GM12878 (cell line): ENCODE data around the gene C9orf50. TPM values are rescaled to one million over a fixed set of nuclear protein-coding genes. Genes with fewer than 3 reads are reported as not detected.

ENCODE experiments used
- ATF7 ChIP-seq: fragments of 450-650 bp; IDR thresholded peaks from 2 replicates; pipeline ENCODE4 v1.6.1; 2016; ENCODE audit warnings: low read depth, mild to moderate bottlenecking
- BACH1 ChIP-seq: fragments of 450-650 bp; IDR thresholded peaks from 2 replicates; pipeline ENCODE4 v1.6.1; 2017; ENCODE audit warnings: mild to moderate bottlenecking, borderline replicate concordance
- BHLHE40 ChIP-seq, 2 experiments: fragments of 450-650 bp in 1 of 2; IDR thresholded peaks; 2 replicates each; pipeline ENCODE4 v1.6.1; 2011 to 2017; ENCODE audit warnings: low read depth in 2 of 2, borderline replicate concordance in 1 of 2, improper control_type of control experiment in 1 of 2, low read length in 1 of 2, mild to moderate bottlenecking in 1 of 2
- CEBPB ChIP-seq, 2 experiments: fragments of 150-350 bp in 1 of 2; IDR thresholded peaks; 2 replicates each; pipeline ENCODE4 v1.6.1; 2012 to 2014; ENCODE audit warnings: low read depth in 2 of 2, low read length in 2 of 2, borderline replicate concordance in 1 of 2, inconsistent platforms in 1 of 2
- CUX1 ChIP-seq: IDR thresholded peaks from 2 replicates; pipeline ENCODE4 v1.6.1; 2012; ENCODE audit warnings: improper control_type of control experiment, low read depth, low read length; ENCODE audit not compliant: insufficient replicate concordance
- DPF2 ChIP-seq: fragments of 450-650 bp; IDR thresholded peaks from 2 replicates; pipeline ENCODE4 v1.6.1; 2017; ENCODE audit warnings: mild to moderate bottlenecking
- EP300 ChIP-seq, 2 experiments: fragments of 150-350 bp in 1 of 2; IDR thresholded peaks; 2 replicates each; pipeline ENCODE4 v1.6.1; 2011 to 2012; ENCODE audit warnings: low read depth in 2 of 2, low read length in 2 of 2, borderline replicate concordance in 1 of 2, improper control_type of control experiment in 1 of 2, inconsistent platforms in 1 of 2; ENCODE audit not compliant: control insufficient read depth in 1 of 2
- GABPA ChIP-seq: IDR thresholded peaks from 2 replicates; pipeline ENCODE4 v1.6.1; 2014; ENCODE audit warnings: antibody characterized with exemption, low read depth, mild to moderate bottlenecking, inconsistent platforms
- IKZF1 ChIP-seq: fragments of 450-650 bp; conservative IDR thresholded peaks from 2 replicates; pipeline ENCODE4 v1.6.1; 2017; ENCODE audit warnings: antibody characterized with exemption, mild to moderate bottlenecking
- IKZF2 ChIP-seq, 2 experiments: fragments of 450-650 bp; IDR thresholded peaks; 2 replicates each; pipeline ENCODE4 v1.6.1; 2017; ENCODE audit warnings: mild to moderate bottlenecking in 2 of 2, moderate library complexity in 2 of 2
- NFYB ChIP-seq: IDR thresholded peaks from 2 replicates; pipeline ENCODE4 v1.6.1; 2011; ENCODE audit warnings: low read depth, mild to moderate bottlenecking, low read length, improper control_type of control experiment, moderate library complexity; ENCODE audit not compliant: insufficient read depth
- NKRF ChIP-seq: fragments of 450-650 bp; conservative IDR thresholded peaks from 2 replicates; pipeline ENCODE4 v1.6.1; 2017; ENCODE audit warnings: mild to moderate bottlenecking, moderate library complexity
- PKNOX1 ChIP-seq: fragments of 450-650 bp; IDR thresholded peaks from 2 replicates; pipeline ENCODE4 v1.6.1; 2016; ENCODE audit warnings: mild to moderate bottlenecking
- RCOR1 ChIP-seq: conservative IDR thresholded peaks from 2 replicates; pipeline ENCODE4 v1.6.1; 2012; ENCODE audit warnings: low read depth, low read length, improper control_type of control experiment
- SKIL ChIP-seq: fragments of 450-650 bp; IDR thresholded peaks from 2 replicates; pipeline ENCODE4 v1.6.1; 2017; ENCODE audit warnings: mild to moderate bottlenecking, low read depth, inconsistent platforms; ENCODE audit not compliant: poor library complexity, severe bottlenecking
- SMARCA5 ChIP-seq: fragments of 450-650 bp; IDR thresholded peaks from 2 replicates; pipeline ENCODE4 v1.6.1; 2017; ENCODE audit warnings: mild to moderate bottlenecking
- SMC3 ChIP-seq: IDR thresholded peaks from 2 replicates; pipeline ENCODE4 v1.6.1; 2011; ENCODE audit warnings: low read length, improper control_type of control experiment, borderline replicate concordance
- SUZ12 ChIP-seq: fragments of 200-600 bp; sonication (generic); IDR thresholded peaks from one replicate; pipeline ENCODE4 v1.6.1; 2018; ENCODE audit warnings: antibody characterized with exemption, mild to moderate bottlenecking; ENCODE audit not compliant: unreplicated experiment
- polyA plus RNA-seq, 11 experiments: library from polyadenylated mRNA; depleted of rRNA in 4 of 11; unstranded in 6 of 11; stranded (reverse) in 5 of 11; fragments of >200 nt; fragmentation: Nextera tagmentation in 4 of 11; fragmentation: Illumina TruSeq in 1 of 11; extraction: Ambion mirVana in 4 of 11; extraction: Trizol in 1 of 11; gene quantifications; 1 replicate in 1 of 11; 2 replicates in 10 of 11; pipeline versions ENCODE4 v1.2.1 to v1.2.3, GENCODE V29; 2011 to 2016; ENCODE audit warnings: inconsistent platforms in 2 of 11, missing spikeins in 2 of 11, low read depth in 1 of 11
- total RNA-seq, 4 experiments: library from RNA; depleted of rRNA in 3 of 4; stranded (reverse); fragments of >200 nt in 3 of 4; fragmentation: Illumina TruSeq in 1 of 4; extraction: Trizol in 1 of 4; gene quantifications; 2 replicates each; pipeline versions ENCODE4 v1.2.1 to v1.2.3, GENCODE V29; 2013 to 2021

Gene C9orf50
- total and polyA plus RNA-seq, 10 of the 15 experiments (the other 5 are each of a cell fraction or from before 2014, with no cell fraction given), result not detected

- TF ChIP-seq NKRF, result 0 out of 2 replicates have a peak, but pooled peaks have one; percentile 44
- no peak for TF ChIP-seq SMC3
- no peak for TF ChIP-seq GABPA
- no peak for TF ChIP-seq SUZ12
- no peak for TF ChIP-seq NFYB
- TF ChIP-seq BACH1, result peak; percentile 45; the same call in 1 of the 2 replicates
- TF ChIP-seq RCOR1, result no peak
- TF ChIP-seq ATF7, result peak; percentile 68
- no peak for TF ChIP-seq CUX1
- peak; percentile 91 for TF ChIP-seq PKNOX1
- peak; percentile 73 for TF ChIP-seq DPF2
- 0 out of 4 replicates have a peak, but pooled peaks of 1 of the 2 experiments have one; percentile 19 for TF ChIP-seq EP300 (IDR thresholded peaks at IDR 0.05; ENCODE audit: borderline replicate concordance in 1 of 2, control insufficient read depth in 1 of 2, low read depth in 2 of 2, low read length in 2 of 2)
- TF ChIP-seq BHLHE40 (IDR thresholded peaks at IDR 0.05; ENCODE audit: borderline replicate concordance in 1 of 2, low read depth in 2 of 2, low read length in 1 of 2), result 0 out of 4 replicates have a peak, but pooled peaks of 1 of the 2 experiments have one; percentile 48
- peak; percentile 71 for TF ChIP-seq IKZF1
- peak; percentile 93 for TF ChIP-seq SKIL
- TF ChIP-seq IKZF2 (IDR thresholded peaks at IDR 0.05), result peak in 1 of 2 experiments; percentile 38; a peak in 2 of 4 replicates
- TF ChIP-seq SMARCA5, result peak; percentile 98
- no peak for TF ChIP-seq CEBPB (IDR thresholded peaks at IDR 0.05; ENCODE audit: borderline replicate concordance in 1 of 2, low read depth in 2 of 2, low read length in 2 of 2)
Observed at GRCh38 chr9:129602598-129603415, 18.1 kb downstream of the C9orf50 start (continued).
